ENCODE measurements around the gene TSEN54. TPM values are rescaled to one million over a fixed set of nuclear protein-coding genes. Genes with fewer than 3 reads are reported as not detected.

TSEN54 gene
- total RNA-seq, 1 experiment from 2014 or later = 87.3 TPM

GRCh38 chr17:75557075-75557851 lies 40.9 kb downstream of the TSEN54 start:
- Histone ChIP-seq H3K9me2 (ENCODE audit: insufficient read depth) (no peaks in the 10 kb centered on the region), H3K4me3 (replicated peaks in 1 of 2; ENCODE audit: low read depth in 1 of 2, low read length in 2 of 2) (peak overlapping the region; percentile 9 to 12; a peak in 3 of 4 replicates), H3K79me2 (ENCODE audit: insufficient read depth, low read length) (peaks cover 20% of the 10 kb centered on the region; the same call in 1 of the 2 replicates), H3K9ac (ENCODE audit: low read length) (peak overlapping the region; percentile 41), H2AFZ (ENCODE audit: low read depth, low read length, poor library complexity, severe bottlenecking) (no peak overlapping the region), H4K20me1 (ENCODE audit: insufficient read depth) (no peaks in the 10 kb centered on the region), H3K27me3 (ENCODE audit: insufficient read depth, low read length) (no peaks in the 10 kb centered on the region), H3K9me3 (ENCODE audit: control insufficient read depth in 1 of 2, insufficient read depth in 1 of 2, low read depth in 1 of 2, low read length in 2 of 2) (no peaks in the 10 kb centered on the region), H3K36me3 (ENCODE audit: control insufficient read depth in 1 of 2, insufficient read depth in 2 of 2, low read length in 2 of 2) (peaks cover 8% of the 10 kb centered on the region in 2 experiments; a peak in 3 of 4 replicates), H3K4me1 (ENCODE audit: control insufficient read depth in 1 of 2, insufficient read depth in 2 of 2, low read length in 2 of 2) (peaks cover 32 to 41% of the 10 kb centered on the region in 2 experiments), H3K4me2 (ENCODE audit: low read length) (peak overlapping the region; percentile 70), H3K27ac (ENCODE audit: low read depth, low read length) (peak overlapping the region; percentile 86)
- TF ChIP-seq POLR2AphosphoS5 (IDR thresholded peaks at IDR 0.05; ENCODE audit: low read depth, low read length) (no peak), CBX3 (IDR thresholded peaks at IDR 0.05; ENCODE audit: low read depth) (no peak), EGR1 (IDR thresholded peaks at IDR 0.05; ENCODE audit: low read depth) (no peak), EZH2 (IDR thresholded peaks at IDR 0.05) (no peak), ZNF274 (IDR thresholded peaks at IDR 0.05; ENCODE audit: low read depth, low read length) (no peak), SRF (IDR thresholded peaks at IDR 0.05; ENCODE audit: low read depth) (no peak), POLR2A (IDR thresholded peaks at IDR 0.05; ENCODE audit: borderline replicate concordance, extremely low read depth, insufficient read depth, insufficient read length) (no peak), MAX (IDR thresholded peaks at IDR 0.05) (no peak), JUND (IDR thresholded peaks at IDR 0.05) (no peak), ZFX (IDR thresholded peaks at IDR 0.05) (no peak), RAD21 (IDR thresholded peaks at IDR 0.05; ENCODE audit: low read depth) (no peak), SIN3A (IDR thresholded peaks at IDR 0.05; ENCODE audit: low read depth) (no peak), FOSL1 (IDR thresholded peaks at IDR 0.05; ENCODE audit: low read depth) (no peak), CEBPB (IDR thresholded peaks at IDR 0.05; ENCODE audit: low read depth) (no peak), TCF7L2 (IDR thresholded peaks at IDR 0.05; ENCODE audit: borderline replicate concordance, extremely low read depth, insufficient read depth, insufficient read length) (no peak)
- TF ChIP-seq, protein P1, sequence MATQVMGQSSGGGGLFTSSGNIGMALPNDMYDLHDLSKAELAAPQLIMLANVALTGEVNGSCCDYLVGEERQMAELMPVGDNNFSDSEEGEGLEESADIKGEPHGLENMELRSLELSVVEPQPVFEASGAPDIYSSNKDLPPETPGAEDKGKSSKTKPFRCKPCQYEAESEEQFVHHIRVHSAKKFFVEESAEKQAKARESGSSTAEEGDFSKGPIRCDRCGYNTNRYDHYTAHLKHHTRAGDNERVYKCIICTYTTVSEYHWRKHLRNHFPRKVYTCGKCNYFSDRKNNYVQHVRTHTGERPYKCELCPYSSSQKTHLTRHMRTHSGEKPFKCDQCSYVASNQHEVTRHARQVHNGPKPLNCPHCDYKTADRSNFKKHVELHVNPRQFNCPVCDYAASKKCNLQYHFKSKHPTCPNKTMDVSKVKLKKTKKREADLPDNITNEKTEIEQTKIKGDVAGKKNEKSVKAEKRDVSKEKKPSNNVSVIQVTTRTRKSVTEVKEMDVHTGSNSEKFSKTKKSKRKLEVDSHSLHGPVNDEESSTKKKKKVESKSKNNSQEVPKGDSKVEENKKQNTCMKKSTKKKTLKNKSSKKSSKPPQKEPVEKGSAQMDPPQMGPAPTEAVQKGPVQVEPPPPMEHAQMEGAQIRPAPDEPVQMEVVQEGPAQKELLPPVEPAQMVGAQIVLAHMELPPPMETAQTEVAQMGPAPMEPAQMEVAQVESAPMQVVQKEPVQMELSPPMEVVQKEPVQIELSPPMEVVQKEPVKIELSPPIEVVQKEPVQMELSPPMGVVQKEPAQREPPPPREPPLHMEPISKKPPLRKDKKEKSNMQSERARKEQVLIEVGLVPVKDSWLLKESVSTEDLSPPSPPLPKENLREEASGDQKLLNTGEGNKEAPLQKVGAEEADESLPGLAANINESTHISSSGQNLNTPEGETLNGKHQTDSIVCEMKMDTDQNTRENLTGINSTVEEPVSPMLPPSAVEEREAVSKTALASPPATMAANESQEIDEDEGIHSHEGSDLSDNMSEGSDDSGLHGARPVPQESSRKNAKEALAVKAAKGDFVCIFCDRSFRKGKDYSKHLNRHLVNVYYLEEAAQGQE (IDR thresholded peaks at IDR 0.05; ENCODE audit: low read depth) = no peak
- TF ChIP-seq, protein P2, sequence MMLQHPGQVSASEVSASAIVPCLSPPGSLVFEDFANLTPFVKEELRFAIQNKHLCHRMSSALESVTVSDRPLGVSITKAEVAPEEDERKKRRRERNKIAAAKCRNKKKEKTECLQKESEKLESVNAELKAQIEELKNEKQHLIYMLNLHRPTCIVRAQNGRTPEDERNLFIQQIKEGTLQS (IDR thresholded peaks at IDR 0.05) = no peak
- DNase-seq (ENCODE audit: low read depth, low spot score) (no peak), ATAC-seq (peak; percentile 79)
- ChIA-PET RAD21 (ENCODE audit: low non-redundant PET in 1 of 2, low total read pairs in 2 of 2, uncharacterized antibody in 2 of 2, unreplicated experiment in 2 of 2) (no interaction called here), POLR2A (no interaction called here), CTCF (no interaction called here)
- intact Hi-C loops (cut with micrococcal nuclease) = no loop called here
- no TSS peak for BruUV-seq (replicated peaks)
